ENCODE results near the gene HOXA2.

HOXA2 gene

DNA sequence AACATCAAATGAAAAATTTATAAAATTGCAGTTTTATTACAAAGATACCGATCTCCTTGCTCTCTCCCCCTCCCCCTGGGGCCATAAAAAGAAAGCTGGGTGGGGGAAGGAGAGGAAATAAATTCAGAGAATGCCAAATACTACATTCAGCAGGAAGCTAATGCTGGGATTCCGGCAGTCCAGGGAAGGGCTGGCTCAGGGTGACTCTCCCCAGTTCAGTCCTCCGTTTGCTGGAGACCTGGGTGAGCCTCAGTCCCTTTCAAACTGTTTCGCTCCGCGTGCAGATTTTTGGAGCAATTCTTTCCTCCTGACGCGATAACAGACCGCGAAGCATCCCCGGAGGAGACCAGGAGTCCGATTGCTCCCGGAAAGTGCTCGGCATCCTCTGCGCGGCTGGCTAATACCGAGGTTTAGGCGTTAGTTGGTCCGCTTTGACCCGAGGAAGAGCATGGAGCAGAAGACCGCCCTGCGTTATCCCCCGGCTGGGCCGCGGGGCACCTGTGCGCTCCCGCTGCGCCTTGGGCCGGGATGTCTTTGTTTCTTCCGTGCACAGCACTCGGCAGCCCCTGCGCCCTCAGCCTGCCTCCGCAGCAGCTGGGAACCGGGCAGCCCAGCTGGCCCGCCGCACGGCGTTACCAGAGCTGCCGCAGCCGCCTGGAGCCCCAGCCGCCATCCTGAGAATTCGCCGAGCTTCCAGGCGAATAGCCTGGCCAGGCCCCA, 3.9 kb upstream of the HOXA2 start:
- Histone ChIP-seq H3K18ac (ENCODE audit: low read depth in 1 of 2, low read length in 2 of 2) (peak overlapping the region; percentile 70 to 85), H2BK120ac (ENCODE audit: low read depth, low read length) (peak overlapping the region; percentile 66), H4K8ac (ENCODE audit: low read length) (peak overlapping the region; percentile 76), H3K14ac (ENCODE audit: low read length in 2 of 2) (no peak overlapping the region), H2AFZ (ENCODE audit: low read depth, low read length) (no peak overlapping the region), H3K4me2 (ENCODE audit: low read length, poor library complexity, severe bottlenecking) (peak overlapping the region; percentile 73), H3K27me3 (ENCODE audit: control insufficient read depth in 1 of 2, insufficient read depth in 1 of 2, low read length in 2 of 2) (no peaks in the 10 kb centered on the region), H3K79me1 (replicated peaks; ENCODE audit: low read length, poor library complexity, severe bottlenecking) (no peaks in the 10 kb centered on the region), H3K9ac (ENCODE audit: low read length) (peak overlapping the region; percentile 96), H4K91ac (ENCODE audit: low read length) (peak overlapping the region; percentile 90), H3K4me1 (ENCODE audit: control insufficient read depth, insufficient read depth, low read depth, low read length) (peaks cover 33% of the 10 kb centered on the region), H3K36me3 (ENCODE audit: control insufficient read depth in 1 of 2, insufficient read depth in 2 of 2, low read depth in 1 of 2, low read length in 2 of 2) (peaks cover 6 to 28% of the 10 kb centered on the region in 2 experiments), H3K4ac (ENCODE audit: low read depth in 1 of 2, low read length in 2 of 2) (peak overlapping the region; percentile 52 to 54), H2BK15ac (ENCODE audit: low read depth, poor library complexity, severe bottlenecking) (peak overlapping the region; percentile 12), H3K4me3 (ENCODE audit: insufficient read depth in 1 of 2, low read depth in 1 of 2, low read length in 2 of 2) (peak overlapping the region; percentile 47 to 65), H2AK5ac (ENCODE audit: low read length, severe bottlenecking) (peak overlapping the region; percentile 18), H3K27ac (ENCODE audit: low read length, poor library complexity, severe bottlenecking) (peak overlapping the region; percentile 82), H3K9me3 (ENCODE audit: control insufficient read depth, low read length) (no peaks in the 10 kb centered on the region), H2BK5ac (ENCODE audit: low read depth, low read length, poor library complexity, severe bottlenecking) (peak overlapping the region; percentile 96), H3K23ac (ENCODE audit: low read length in 2 of 2) (peak overlapping the region in 1 of 2 experiments; percentile 6), H2BK12ac (ENCODE audit: low read length in 2 of 2) (peak overlapping the region; percentile 1 to 8)
- DNase-seq: peak; percentile 53
- 3% methylated on average over 43 of the region's 44 CpGs for WGBS

DNA sequence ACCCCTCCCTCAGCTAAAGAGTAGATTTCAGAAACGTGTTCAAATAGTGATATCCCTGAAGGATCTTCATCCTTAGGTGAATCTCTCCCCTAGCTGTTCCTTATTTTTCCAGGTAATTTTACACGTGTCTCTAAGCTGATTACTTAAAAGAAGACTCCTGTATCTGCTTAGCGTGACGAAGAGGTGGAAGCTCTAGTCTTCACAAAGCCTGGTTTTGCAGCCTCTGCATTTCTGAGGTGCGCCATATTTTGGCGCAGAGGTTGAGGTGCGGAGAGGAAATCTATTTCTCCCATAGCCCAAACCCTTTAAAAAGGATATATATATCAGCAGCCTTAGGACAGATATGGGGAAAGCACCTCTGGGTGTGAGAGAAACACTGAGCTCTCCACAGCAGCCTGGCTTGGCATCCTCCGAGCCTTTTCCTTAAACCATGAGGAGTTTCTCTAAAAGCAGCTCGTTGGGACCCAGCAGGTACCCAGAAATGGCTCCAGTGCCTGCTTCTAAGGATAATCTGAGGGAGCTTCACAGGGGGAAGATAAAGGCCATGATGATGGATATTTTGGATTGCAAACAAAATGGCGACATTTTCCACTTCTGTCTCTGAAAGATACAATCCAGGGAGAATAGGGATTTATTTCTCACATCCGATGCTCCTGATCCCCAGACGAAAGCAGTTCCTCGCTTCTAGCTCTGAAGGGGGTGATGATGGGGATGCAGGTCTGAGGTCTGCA, 3.0 kb upstream of the HOXA2 start:
- H3K27me3 ChIP-seq (ENCODE audit: control insufficient read depth in 1 of 2, insufficient read depth in 1 of 2, low read length in 2 of 2): no peaks in the 10 kb centered on the region
- 25% methylated on average over 9 of the region's 13 CpGs for WGBS

GRCh38 chr7:27104341-27105058, 2.0 kb upstream of the HOXA2 start:
- Histone ChIP-seq H2AFZ (ENCODE audit: low read depth, low read length) (no peak overlapping the region), H2BK15ac (ENCODE audit: low read depth, poor library complexity, severe bottlenecking) (no peak overlapping the region), H2BK12ac (ENCODE audit: low read length in 2 of 2) (no peak overlapping the region), H3K4me3 (ENCODE audit: insufficient read depth in 1 of 2, low read depth in 1 of 2, low read length in 2 of 2) (no peak overlapping the region), H3K14ac (ENCODE audit: low read length in 2 of 2) (no peak overlapping the region), H4K8ac (ENCODE audit: low read length) (no peak overlapping the region), H3K27me3 (ENCODE audit: control insufficient read depth in 1 of 2, insufficient read depth in 1 of 2, low read length in 2 of 2) (no peaks in the 10 kb centered on the region), H3K9me3 (ENCODE audit: control insufficient read depth, low read length) (no peaks in the 10 kb centered on the region), H4K91ac (ENCODE audit: low read length) (no peak overlapping the region), H3K4me1 (ENCODE audit: control insufficient read depth, insufficient read depth, low read depth, low read length) (peaks cover 26% of the 10 kb centered on the region), H3K23ac (ENCODE audit: low read length in 2 of 2) (no peak overlapping the region), H3K79me1 (replicated peaks; ENCODE audit: low read length, poor library complexity, severe bottlenecking) (no peaks in the 10 kb centered on the region), H3K18ac (ENCODE audit: low read depth in 1 of 2, low read length in 2 of 2) (no peak overlapping the region), H3K27ac (ENCODE audit: low read length, poor library complexity, severe bottlenecking) (peak overlapping the region; percentile 90), H3K36me3 (ENCODE audit: control insufficient read depth in 1 of 2, insufficient read depth in 2 of 2, low read depth in 1 of 2, low read length in 2 of 2) (peaks cover 8 to 26% of the 10 kb centered on the region in 2 experiments), H2AK5ac (ENCODE audit: low read length, severe bottlenecking) (peak overlapping the region; percentile 44), H2BK5ac (ENCODE audit: low read depth, low read length, poor library complexity, severe bottlenecking) (no peak overlapping the region), H3K9ac (ENCODE audit: low read length) (peak overlapping the region; percentile 96), H3K4ac (ENCODE audit: low read depth in 1 of 2, low read length in 2 of 2) (no peak overlapping the region), H3K4me2 (ENCODE audit: low read length, poor library complexity, severe bottlenecking) (peak overlapping the region; percentile 92), H2BK120ac (ENCODE audit: low read depth, low read length) (no peak overlapping the region)
- 31% methylated on average over 11 of the region's 13 CpGs for WGBS
- peak; percentile 27 for DNase-seq

More for the DNA sequence above, 3.0 kb upstream of the HOXA2 start:
- Histone ChIP-seq H3K23ac (ENCODE audit: low read length in 2 of 2) (no peak overlapping the region), H3K79me1 (replicated peaks; ENCODE audit: low read length, poor library complexity, severe bottlenecking) (no peaks in the 10 kb centered on the region), H4K91ac (ENCODE audit: low read length) (no peak overlapping the region), H2AFZ (ENCODE audit: low read depth, low read length) (no peak overlapping the region), H3K4me2 (ENCODE audit: low read length, poor library complexity, severe bottlenecking) (peak overlapping the region; percentile 34), H3K14ac (ENCODE audit: low read length in 2 of 2) (no peak overlapping the region), H3K27ac (ENCODE audit: low read length, poor library complexity, severe bottlenecking) (peak overlapping the region; percentile 76), H2BK12ac (ENCODE audit: low read length in 2 of 2) (no peak overlapping the region), H3K4me3 (ENCODE audit: insufficient read depth in 1 of 2, low read depth in 1 of 2, low read length in 2 of 2) (no peak overlapping the region), H2BK120ac (ENCODE audit: low read depth, low read length) (no peak overlapping the region), H2AK5ac (ENCODE audit: low read length, severe bottlenecking) (peak overlapping the region; percentile 80), H3K9me3 (ENCODE audit: control insufficient read depth, low read length) (no peaks in the 10 kb centered on the region), H2BK15ac (ENCODE audit: low read depth, poor library complexity, severe bottlenecking) (no peak overlapping the region), H3K4ac (ENCODE audit: low read depth in 1 of 2, low read length in 2 of 2) (no peak overlapping the region), H4K8ac (ENCODE audit: low read length) (no peak overlapping the region), H3K9ac (ENCODE audit: low read length) (peak overlapping the region; percentile 96), H3K18ac (ENCODE audit: low read depth in 1 of 2, low read length in 2 of 2) (no peak overlapping the region), H3K4me1 (ENCODE audit: control insufficient read depth, insufficient read depth, low read depth, low read length) (peaks cover 34% of the 10 kb centered on the region), H3K36me3 (ENCODE audit: control insufficient read depth in 1 of 2, insufficient read depth in 2 of 2, low read depth in 1 of 2, low read length in 2 of 2) (peaks cover 12 to 35% of the 10 kb centered on the region in 2 experiments), H2BK5ac (ENCODE audit: low read depth, low read length, poor library complexity, severe bottlenecking) (no peak overlapping the region)
- no peak for DNase-seq

All from mesenchymal stem cell (in vitro differentiated cells and primary cell).